OCI-LY7 (cell line): ENCODE results near the gene SLC66A3.

ENCODE experiments used
- CTCF ChIP-seq: fragments of 200-600 bp; sonication (generic); conservative IDR thresholded peaks from 2 replicates; pipeline ENCODE4 v1.5.1; 2014; ENCODE audit warnings: mild to moderate bottlenecking, antibody characterized with exemption, low read length, moderate library complexity, mixed read lengths
- EZH2phosphoT487 ChIP-seq: fragments of 200-600 bp; sonication (generic); IDR thresholded peaks from 2 replicates; pipeline ENCODE4 v1.6.1; 2018; ENCODE audit warnings: low read depth, borderline replicate concordance, mild to moderate bottlenecking, mixed run types, antibody characterized with exemption, low read length, moderate library complexity, mixed read lengths

GRCh38 chr2:11222845-11223244, 67.6 kb downstream of the SLC66A3 start:
- TF ChIP-seq EZH2phosphoT487 = no peak
- no peak for TF ChIP-seq CTCF
